Muscle layer of colon (tissue), 2 donors: ENCODE measurements around the gene MRGPRF.

Source experiments
- H3K27ac ChIP-seq: one replicate; pipeline ENCODE4 v1.7.0; 2013; ENCODE audit warnings: low read depth, mild to moderate bottlenecking, low read length, moderate library complexity
- H3K27me3 ChIP-seq, 2 donors: one replicate each; pipeline ENCODE4 v1.7.0; 2013; ENCODE audit warnings: low read length in 2 of 2, mild to moderate bottlenecking in 2 of 2; ENCODE audit not compliant: insufficient read depth in 2 of 2, control insufficient read depth in 1 of 2
- H3K36me3 ChIP-seq: one replicate; pipeline ENCODE4 v1.7.0; 2013; ENCODE audit warnings: mild to moderate bottlenecking, low read length; ENCODE audit not compliant: insufficient read depth
- H3K4me1 ChIP-seq: one replicate; pipeline ENCODE4 v1.7.0; 2013; ENCODE audit warnings: mild to moderate bottlenecking, low read length; ENCODE audit not compliant: insufficient read depth
- H3K4me3 ChIP-seq, 2 donors: one replicate each; pipeline ENCODE4 v1.7.0; 2013; ENCODE audit warnings: low read length in 2 of 2, low read depth in 1 of 2, mild to moderate bottlenecking in 1 of 2, moderate library complexity in 1 of 2
- H3K9ac ChIP-seq: one replicate; pipeline ENCODE4 v1.7.0; 2013; ENCODE audit warnings: low read length
- H3K9me3 ChIP-seq: one replicate; pipeline ENCODE4 v1.7.0; 2013; ENCODE audit warnings: mild to moderate bottlenecking, low read length
- donor health status: abdominal sarcoma.
- donor health status: Adenocarcinoma of cecum.

MRGPRF gene

GRCh38 chr11:69013009-69013951, at the start of gene MRGPRF:
Gene MRGPRF, minus strand, starts transcription at chr11:69013246. Its CDS starts 3,345 bp downstream, at chr11:69009901.
- peaks cover 45% of the 10 kb centered on the region for H3K4me1 ChIP-seq
- H3K9me3 ChIP-seq, result no peaks in the 10 kb centered on the region
- H3K27me3 ChIP-seq, result no peaks in the 10 kb centered on the region
- peak within 1 kb of the TSS; percentile 89 to 96 for H3K4me3 ChIP-seq
- H3K27ac ChIP-seq, result peak within 1 kb of the TSS; percentile 99
- peaks cover 24% of the 10 kb centered on the region for H3K36me3 ChIP-seq
- H3K9ac ChIP-seq, result peak within 1 kb of the TSS; percentile 82

GRCh38 chr11:69062169-69062855, 49.3 kb upstream of the MRGPRF start:
- no peaks in the 10 kb centered on the region for H3K27me3 ChIP-seq
- no peak overlapping the region for H3K4me3 ChIP-seq
- H3K9me3 ChIP-seq, result no peaks in the 10 kb centered on the region
- no peak overlapping the region for H3K9ac ChIP-seq
- no peak overlapping the region for H3K27ac ChIP-seq
- peaks cover 68% of the 10 kb centered on the region for H3K36me3 ChIP-seq
- H3K4me1 ChIP-seq, result peaks cover 30% of the 10 kb centered on the region

- Histone ChIP-seq H3K27ac (no peak overlapping the region), H3K36me3 (peaks cover 68% of the 10 kb centered on the region), H3K4me1 (peaks cover 30% of the 10 kb centered on the region), H3K4me3 (no peak overlapping the region), H3K9ac (no peak overlapping the region), H3K27me3 (no peaks in the 10 kb centered on the region), H3K9me3 (no peaks in the 10 kb centered on the region)
Measured at GRCh38 chr11:69061713-69062053, 48.6 kb upstream of the MRGPRF start.

GRCh38 chr11:69060806-69061712, 48.0 kb upstream of the MRGPRF start:
- H3K27me3 ChIP-seq, result no peaks in the 10 kb centered on the region
- H3K9me3 ChIP-seq, result no peaks in the 10 kb centered on the region
- H3K36me3 ChIP-seq, result peaks cover 68% of the 10 kb centered on the region
- no peak overlapping the region for H3K27ac ChIP-seq
- no peak overlapping the region for H3K4me3 ChIP-seq
- H3K4me1 ChIP-seq, result peaks cover 29% of the 10 kb centered on the region
- no peak overlapping the region for H3K9ac ChIP-seq

GRCh38 chr11:69059985-69060384, 46.9 kb upstream of the MRGPRF start:
- no peak overlapping the region for H3K9ac ChIP-seq
- no peak overlapping the region for H3K4me3 ChIP-seq
- H3K4me1 ChIP-seq, result peaks cover 28% of the 10 kb centered on the region
- no peaks in the 10 kb centered on the region for H3K27me3 ChIP-seq
- peaks cover 68% of the 10 kb centered on the region for H3K36me3 ChIP-seq
- H3K27ac ChIP-seq, result no peak overlapping the region
- no peaks in the 10 kb centered on the region for H3K9me3 ChIP-seq

- Histone ChIP-seq H3K27ac (no peak overlapping the region), H3K27me3 (no peaks in the 10 kb centered on the region), H3K4me1 (peaks cover 22% of the 10 kb centered on the region), H3K9me3 (no peaks in the 10 kb centered on the region), H3K36me3 (peaks cover 71% of the 10 kb centered on the region), H3K4me3 (no peak overlapping the region), H3K9ac (no peak overlapping the region)
Measured at GRCh38 chr11:69059429-69059828, 46.4 kb upstream of the MRGPRF start.

GRCh38 chr11:69058511-69059270, 45.6 kb upstream of the MRGPRF start:
- H3K9me3 ChIP-seq, result no peaks in the 10 kb centered on the region
- H3K27ac ChIP-seq, result no peak overlapping the region
- H3K4me3 ChIP-seq, result no peak overlapping the region
- peaks cover 27% of the 10 kb centered on the region for H3K4me1 ChIP-seq
- no peak overlapping the region for H3K9ac ChIP-seq
- H3K27me3 ChIP-seq, result no peaks in the 10 kb centered on the region
- peaks cover 76% of the 10 kb centered on the region for H3K36me3 ChIP-seq

GRCh38 chr11:69057801-69058200, 44.8 kb upstream of the MRGPRF start:
- Histone ChIP-seq H3K36me3 (peaks cover 69% of the 10 kb centered on the region), H3K4me3 (no peak overlapping the region), H3K9ac (no peak overlapping the region), H3K9me3 (no peaks in the 10 kb centered on the region), H3K27me3 (no peaks in the 10 kb centered on the region), H3K27ac (no peak overlapping the region), H3K4me1 (peaks cover 34% of the 10 kb centered on the region)

GRCh38 chr11:69057236-69057635, 44.2 kb upstream of the MRGPRF start:
- peaks cover 64% of the 10 kb centered on the region for H3K36me3 ChIP-seq

GRCh38 chr11:69055598-69056516, 42.8 kb upstream of the MRGPRF start:
- Histone ChIP-seq H3K4me1 (peaks cover 54% of the 10 kb centered on the region), H3K9me3 (no peaks in the 10 kb centered on the region), H3K9ac (no peak overlapping the region), H3K36me3 (peaks cover 52% of the 10 kb centered on the region), H3K4me3 (no peak overlapping the region), H3K27ac (no peak overlapping the region), H3K27me3 (no peaks in the 10 kb centered on the region)

More at GRCh38 chr11:69057236-69057635, 44.2 kb upstream of the MRGPRF start:
- Histone ChIP-seq H3K9ac (no peak overlapping the region), H3K27ac (no peak overlapping the region), H3K4me1 (peaks cover 40% of the 10 kb centered on the region), H3K27me3 (no peaks in the 10 kb centered on the region), H3K4me3 (no peak overlapping the region), H3K9me3 (no peaks in the 10 kb centered on the region)
